ENCODE data around the gene ATG10. TPM values are rescaled to one million over a fixed set of nuclear protein-coding genes. Genes with fewer than 3 reads are reported as not detected.

The ATG10 gene
- total and polyA plus RNA-seq, 2 of the 13 experiments (the other 11 are each of a cell fraction or from before 2014, with no cell fraction given), result 2.0 to 5.7 TPM

DNA sequence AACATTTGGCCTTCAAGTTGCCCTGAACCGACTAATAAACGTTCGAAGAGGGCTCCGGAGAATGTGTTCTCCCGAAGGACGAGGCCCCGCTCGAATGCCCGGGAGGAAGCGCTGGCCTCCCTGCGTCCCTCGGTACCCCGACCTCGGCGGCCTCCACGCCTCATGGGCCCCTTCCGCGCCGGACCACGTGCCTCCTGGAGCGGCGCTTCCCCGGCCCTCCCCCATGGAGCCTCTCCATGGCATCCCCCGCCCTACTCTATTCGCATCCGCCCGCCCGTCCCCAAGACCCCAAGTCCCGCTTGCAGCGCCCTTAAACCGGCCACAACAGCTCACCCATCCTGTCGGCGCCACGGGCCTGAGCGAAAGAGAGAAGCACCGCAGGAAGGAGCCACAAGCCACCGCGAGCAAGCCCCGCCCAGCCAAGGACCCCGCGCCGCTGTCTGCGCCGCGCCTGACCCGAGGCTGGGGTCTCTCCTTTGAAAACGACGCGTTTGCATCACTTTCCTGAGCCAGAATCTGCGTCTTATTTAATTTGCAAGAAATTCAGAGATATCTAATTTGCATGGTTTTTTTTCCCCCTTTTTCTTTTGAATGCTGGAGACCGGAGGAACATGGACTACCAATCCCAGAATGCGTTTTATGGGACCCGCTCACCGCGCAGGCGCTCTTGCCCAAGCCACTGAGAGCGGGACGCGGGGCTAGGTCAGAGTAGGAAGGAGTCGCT is 306.3 kb downstream of the ATG10 start, which contains the start of gene RPS23 (continued):
- TF ChIP-seq, protein P1, sequence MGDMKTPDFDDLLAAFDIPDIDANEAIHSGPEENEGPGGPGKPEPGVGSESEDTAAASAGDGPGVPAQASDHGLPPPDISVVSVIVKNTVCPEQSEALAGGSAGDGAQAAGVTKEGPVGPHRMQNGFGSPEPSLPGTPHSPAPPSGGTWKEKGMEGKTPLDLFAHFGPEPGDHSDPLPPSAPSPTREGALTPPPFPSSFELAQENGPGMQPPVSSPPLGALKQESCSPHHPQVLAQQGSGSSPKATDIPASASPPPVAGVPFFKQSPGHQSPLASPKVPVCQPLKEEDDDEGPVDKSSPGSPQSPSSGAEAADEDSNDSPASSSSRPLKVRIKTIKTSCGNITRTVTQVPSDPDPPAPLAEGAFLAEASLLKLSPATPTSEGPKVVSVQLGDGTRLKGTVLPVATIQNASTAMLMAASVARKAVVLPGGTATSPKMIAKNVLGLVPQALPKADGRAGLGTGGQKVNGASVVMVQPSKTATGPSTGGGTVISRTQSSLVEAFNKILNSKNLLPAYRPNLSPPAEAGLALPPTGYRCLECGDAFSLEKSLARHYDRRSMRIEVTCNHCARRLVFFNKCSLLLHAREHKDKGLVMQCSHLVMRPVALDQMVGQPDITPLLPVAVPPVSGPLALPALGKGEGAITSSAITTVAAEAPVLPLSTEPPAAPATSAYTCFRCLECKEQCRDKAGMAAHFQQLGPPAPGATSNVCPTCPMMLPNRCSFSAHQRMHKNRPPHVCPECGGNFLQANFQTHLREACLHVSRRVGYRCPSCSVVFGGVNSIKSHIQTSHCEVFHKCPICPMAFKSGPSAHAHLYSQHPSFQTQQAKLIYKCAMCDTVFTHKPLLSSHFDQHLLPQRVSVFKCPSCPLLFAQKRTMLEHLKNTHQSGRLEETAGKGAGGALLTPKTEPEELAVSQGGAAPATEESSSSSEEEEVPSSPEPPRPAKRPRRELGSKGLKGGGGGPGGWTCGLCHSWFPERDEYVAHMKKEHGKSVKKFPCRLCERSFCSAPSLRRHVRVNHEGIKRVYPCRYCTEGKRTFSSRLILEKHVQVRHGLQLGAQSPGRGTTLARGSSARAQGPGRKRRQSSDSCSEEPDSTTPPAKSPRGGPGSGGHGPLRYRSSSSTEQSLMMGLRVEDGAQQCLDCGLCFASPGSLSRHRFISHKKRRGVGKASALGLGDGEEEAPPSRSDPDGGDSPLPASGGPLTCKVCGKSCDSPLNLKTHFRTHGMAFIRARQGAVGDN (CRISPR knock-in tag; IDR thresholded peaks at IDR 0.05), result peak; percentile 91
- TF ChIP-seq, protein P2, sequence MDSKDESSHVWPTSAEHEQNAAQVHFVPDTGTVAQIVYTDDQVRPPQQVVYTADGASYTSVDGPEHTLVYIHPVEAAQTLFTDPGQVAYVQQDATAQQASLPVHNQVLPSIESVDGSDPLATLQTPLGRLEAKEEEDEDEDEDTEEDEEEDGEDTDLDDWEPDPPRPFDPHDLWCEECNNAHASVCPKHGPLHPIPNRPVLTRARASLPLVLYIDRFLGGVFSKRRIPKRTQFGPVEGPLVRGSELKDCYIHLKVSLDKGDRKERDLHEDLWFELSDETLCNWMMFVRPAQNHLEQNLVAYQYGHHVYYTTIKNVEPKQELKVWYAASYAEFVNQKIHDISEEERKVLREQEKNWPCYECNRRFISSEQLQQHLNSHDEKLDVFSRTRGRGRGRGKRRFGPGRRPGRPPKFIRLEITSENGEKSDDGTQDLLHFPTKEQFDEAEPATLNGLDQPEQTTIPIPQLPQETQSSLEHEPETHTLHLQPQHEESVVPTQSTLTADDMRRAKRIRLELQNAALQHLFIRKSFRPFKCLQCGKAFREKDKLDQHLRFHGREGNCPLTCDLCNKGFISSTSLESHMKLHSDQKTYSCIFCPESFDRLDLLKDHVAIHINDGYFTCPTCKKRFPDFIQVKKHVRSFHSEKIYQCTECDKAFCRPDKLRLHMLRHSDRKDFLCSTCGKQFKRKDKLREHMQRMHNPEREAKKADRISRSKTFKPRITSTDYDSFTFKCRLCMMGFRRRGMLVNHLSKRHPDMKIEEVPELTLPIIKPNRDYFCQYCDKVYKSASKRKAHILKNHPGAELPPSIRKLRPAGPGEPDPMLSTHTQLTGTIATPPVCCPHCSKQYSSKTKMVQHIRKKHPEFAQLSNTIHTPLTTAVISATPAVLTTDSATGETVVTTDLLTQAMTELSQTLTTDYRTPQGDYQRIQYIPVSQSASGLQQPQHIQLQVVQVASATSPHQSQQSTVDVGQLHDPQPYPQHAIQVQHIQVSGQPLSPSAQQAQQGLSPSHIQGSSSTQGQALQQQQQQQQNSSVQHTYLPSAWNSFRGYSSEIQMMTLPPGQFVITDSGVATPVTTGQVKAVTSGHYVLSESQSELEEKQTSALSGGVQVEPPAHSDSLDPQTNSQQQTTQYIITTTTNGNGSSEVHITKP (CRISPR knock-in tag; IDR thresholded peaks at IDR 0.05; ENCODE audit: low read depth), result no peak
- TF ChIP-seq ZNF17 (CRISPR knock-in tag; IDR thresholded peaks at IDR 0.05) (no peak), ZNF10 (CRISPR knock-in tag; IDR thresholded peaks at IDR 0.05; ENCODE audit: borderline replicate concordance, low read depth) (no peak), ZNF101 (CRISPR knock-in tag; IDR thresholded peaks at IDR 0.05; ENCODE audit: borderline replicate concordance, low read depth) (no peak), MAZ (IDR thresholded peaks at IDR 0.05; ENCODE audit: borderline replicate concordance, low read depth, low read length) (no peak), MAZ (CRISPR knock-in tag; IDR thresholded peaks at IDR 0.05; ENCODE audit: low read depth) (0 out of 2 replicates have a peak, but pooled peaks have one; percentile 27), ZNF773 (CRISPR knock-in tag; IDR thresholded peaks at IDR 0.05; ENCODE audit: borderline replicate concordance) (0 out of 2 replicates have a peak, but pooled peaks have one; percentile 83), MAFG (CRISPR knock-in tag; IDR thresholded peaks at IDR 0.05) (no peak), HOXA5 (CRISPR knock-in tag; IDR thresholded peaks at IDR 0.05) (peak; percentile 89), ZNF44 (CRISPR knock-in tag; IDR thresholded peaks at IDR 0.05) (no peak; the same call in 1 of the 2 replicates), POLR2A (IDR thresholded peaks at IDR 0.05; ENCODE audit: insufficient read depth in 1 of 2, low read depth in 2 of 2, low read length in 2 of 2) (peak; percentile 89)
- TF ChIP-seq, protein P3, sequence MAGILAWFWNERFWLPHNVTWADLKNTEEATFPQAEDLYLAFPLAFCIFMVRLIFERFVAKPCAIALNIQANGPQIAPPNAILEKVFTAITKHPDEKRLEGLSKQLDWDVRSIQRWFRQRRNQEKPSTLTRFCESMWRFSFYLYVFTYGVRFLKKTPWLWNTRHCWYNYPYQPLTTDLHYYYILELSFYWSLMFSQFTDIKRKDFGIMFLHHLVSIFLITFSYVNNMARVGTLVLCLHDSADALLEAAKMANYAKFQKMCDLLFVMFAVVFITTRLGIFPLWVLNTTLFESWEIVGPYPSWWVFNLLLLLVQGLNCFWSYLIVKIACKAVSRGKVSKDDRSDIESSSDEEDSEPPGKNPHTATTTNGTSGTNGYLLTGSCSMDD (CRISPR knock-in tag; IDR thresholded peaks at IDR 0.05), result peak; percentile 46; the same call in 1 of the 2 replicates
- TF ChIP-seq, protein P4, sequence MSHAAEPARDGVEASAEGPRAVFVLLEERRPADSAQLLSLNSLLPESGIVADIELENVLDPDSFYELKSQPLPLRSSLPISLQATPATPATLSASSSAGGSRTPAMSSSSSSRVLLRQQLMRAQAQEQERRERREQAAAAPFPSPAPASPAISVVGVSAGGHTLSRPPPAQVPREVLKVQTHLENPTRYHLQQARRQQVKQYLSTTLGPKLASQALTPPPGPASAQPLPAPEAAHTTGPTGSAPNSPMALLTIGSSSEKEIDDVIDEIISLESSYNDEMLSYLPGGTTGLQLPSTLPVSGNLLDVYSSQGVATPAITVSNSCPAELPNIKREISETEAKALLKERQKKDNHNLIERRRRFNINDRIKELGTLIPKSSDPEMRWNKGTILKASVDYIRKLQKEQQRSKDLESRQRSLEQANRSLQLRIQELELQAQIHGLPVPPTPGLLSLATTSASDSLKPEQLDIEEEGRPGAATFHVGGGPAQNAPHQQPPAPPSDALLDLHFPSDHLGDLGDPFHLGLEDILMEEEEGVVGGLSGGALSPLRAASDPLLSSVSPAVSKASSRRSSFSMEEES (CRISPR knock-in tag; IDR thresholded peaks at IDR 0.05), result no peak
- TF ChIP-seq, protein P5, sequence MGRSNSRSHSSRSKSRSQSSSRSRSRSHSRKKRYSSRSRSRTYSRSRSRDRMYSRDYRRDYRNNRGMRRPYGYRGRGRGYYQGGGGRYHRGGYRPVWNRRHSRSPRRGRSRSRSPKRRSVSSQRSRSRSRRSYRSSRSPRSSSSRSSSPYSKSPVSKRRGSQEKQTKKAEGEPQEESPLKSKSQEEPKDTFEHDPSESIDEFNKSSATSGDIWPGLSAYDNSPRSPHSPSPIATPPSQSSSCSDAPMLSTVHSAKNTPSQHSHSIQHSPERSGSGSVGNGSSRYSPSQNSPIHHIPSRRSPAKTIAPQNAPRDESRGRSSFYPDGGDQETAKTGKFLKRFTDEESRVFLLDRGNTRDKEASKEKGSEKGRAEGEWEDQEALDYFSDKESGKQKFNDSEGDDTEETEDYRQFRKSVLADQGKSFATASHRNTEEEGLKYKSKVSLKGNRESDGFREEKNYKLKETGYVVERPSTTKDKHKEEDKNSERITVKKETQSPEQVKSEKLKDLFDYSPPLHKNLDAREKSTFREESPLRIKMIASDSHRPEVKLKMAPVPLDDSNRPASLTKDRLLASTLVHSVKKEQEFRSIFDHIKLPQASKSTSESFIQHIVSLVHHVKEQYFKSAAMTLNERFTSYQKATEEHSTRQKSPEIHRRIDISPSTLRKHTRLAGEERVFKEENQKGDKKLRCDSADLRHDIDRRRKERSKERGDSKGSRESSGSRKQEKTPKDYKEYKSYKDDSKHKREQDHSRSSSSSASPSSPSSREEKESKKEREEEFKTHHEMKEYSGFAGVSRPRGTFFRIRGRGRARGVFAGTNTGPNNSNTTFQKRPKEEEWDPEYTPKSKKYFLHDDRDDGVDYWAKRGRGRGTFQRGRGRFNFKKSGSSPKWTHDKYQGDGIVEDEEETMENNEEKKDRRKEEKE (IDR thresholded peaks at IDR 0.05), result no peak
